Activated CD8-positive, alpha-beta memory T cell treated with anti-CD3 and anti-CD28 coated beads, Interleukin-2, amount 50 U/mL, for 1 hour (primary cell): ENCODE data around the gene NBPF3.
"Not testable (repeated sequence)": the region's sequence is repeated elsewhere in the genome, so short reads cannot be mapped to it uniquely, and the experiment has no call there.

Experiments used
- DNase-seq: peaks from one replicate; pipeline ENCODE4 v3.0.0-alpha.2; 2020; ENCODE audit errors: extremely low read depth

The NBPF3 gene

DNA sequence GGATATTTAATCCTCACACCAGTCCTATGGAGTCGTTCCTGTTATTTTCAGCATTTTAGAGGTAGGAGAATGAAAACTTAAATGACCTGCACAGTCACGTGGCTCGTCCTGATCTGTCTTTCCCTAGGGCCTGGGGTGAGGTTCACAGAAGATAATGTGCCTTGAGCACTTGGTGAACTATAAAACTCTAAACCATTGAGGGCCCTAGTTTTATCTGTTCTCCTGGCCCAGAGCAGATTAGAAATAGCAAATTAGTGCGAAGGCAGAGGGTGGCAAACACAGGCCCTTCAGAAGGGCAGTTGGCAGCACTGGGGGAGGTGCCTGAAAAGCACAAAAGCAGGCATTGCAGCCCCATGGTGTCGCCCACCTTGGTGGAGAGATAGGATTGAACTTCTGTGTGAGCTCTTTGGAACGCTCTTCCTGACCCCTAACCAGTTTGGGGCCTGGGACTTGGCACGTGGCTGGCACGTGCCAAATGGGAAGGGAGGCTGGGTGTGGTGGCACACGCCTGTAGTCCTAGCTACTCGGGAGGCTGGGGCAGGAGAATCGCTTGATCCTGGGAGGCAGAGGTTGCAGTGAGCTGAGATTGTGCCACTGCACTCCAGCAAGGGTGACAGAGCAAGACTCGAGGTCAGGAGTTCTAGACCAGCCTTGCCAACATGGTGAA lies 1.2 kb upstream of the NBPF3 start:
- DNase-seq = not testable (repeated sequence)

GRCh38 chr1:21439345-21439720 lies 604 bp upstream of the NBPF3 start:
- DNase-seq = no peak

DNA sequence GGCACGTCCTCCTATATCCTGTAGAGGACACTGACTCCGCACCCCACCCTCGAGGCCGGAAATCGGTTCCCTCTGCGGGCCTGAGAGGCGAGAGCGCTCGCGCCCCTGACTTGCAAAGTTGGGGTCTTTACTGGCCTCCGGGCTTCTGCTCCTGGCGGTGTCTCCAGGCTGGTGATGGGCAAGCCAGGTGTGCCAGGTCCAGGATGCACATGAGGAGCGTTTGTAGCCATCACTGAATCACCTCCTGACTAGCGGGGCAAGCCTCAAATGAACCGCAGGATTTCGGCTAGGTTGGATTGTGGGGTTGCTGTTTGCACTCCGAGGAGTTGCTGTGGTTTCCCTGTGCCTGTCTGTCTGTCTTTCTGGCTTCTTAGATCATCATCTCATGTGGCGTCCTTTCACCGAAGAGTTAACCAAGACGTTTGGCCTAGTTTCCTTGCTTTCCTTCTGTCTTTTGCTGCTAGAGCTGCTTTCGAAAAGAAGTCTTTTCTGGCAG lies 741 bp downstream of the NBPF3 start:
- not testable (repeated sequence) for DNase-seq

GRCh38 chr1:21446647-21447046 lies 6.7 kb downstream of the NBPF3 start:
- DNase-seq = not testable (repeated sequence)

- no peak for DNase-seq
These were observed 7.4 kb downstream of the NBPF3 start for GRCh38 chr1:21447311-21447710.

DNA sequence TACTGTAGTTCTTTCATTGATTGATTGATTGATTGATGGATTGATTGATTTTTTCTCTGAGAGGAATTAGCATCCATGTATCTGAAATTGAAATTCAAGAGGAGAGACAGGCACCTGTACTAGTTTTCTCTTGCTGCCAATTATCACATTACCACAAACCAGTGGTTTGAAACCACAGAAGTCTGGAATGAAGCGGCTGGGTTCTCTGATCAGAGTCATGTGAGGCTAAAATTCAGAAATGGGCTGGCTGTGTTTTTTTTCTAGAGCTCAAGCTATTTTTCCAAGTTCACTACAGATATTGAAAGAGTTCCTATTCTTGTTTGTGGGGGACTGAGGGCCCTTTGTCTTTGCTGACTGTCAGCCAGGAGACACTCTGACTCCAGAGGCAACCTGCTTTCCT lies 10.0 kb downstream of the NBPF3 start:
- DNase-seq = no peak

DNA sequence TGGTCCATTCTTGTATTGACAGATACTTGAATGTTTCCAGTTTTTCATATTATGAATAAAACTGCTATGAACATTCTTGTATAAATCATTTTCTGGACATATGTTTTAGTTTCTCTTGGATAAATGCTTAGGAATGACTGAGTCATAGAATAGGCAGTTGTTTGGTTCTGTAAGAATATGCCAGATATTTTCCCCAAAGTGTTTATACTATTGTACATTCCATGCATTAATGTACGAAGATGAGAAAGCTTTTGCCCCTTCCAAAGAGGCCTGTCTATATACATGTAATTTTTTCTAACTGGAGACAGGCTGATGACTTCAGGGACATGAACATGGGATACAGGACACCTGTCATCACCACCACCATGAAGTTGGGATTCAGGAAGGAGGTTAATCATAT lies 11.3 kb downstream of the NBPF3 start:
- DNase-seq = no peak

DNA sequence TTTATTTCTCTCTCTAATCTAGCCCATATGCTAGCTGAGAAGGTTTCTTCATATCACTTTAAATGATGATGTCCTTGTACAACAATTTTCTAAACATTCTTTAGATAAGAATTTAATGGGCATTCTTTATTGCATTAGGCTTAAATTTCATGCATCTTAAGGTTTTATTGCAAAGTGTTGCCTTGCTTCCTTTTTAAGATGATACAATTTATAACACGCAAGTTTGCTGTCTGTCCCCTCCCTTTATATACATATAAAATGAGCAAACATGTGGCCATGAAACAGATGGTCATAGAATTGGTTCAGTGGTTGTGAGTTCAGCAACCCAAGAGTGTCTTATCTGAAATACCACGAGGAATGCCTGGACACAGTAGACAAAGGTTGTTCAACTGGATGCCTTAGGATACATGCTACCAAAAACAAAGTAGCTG lies 12.1 kb downstream of the NBPF3 start:
- DNase-seq = no peak

DNA sequence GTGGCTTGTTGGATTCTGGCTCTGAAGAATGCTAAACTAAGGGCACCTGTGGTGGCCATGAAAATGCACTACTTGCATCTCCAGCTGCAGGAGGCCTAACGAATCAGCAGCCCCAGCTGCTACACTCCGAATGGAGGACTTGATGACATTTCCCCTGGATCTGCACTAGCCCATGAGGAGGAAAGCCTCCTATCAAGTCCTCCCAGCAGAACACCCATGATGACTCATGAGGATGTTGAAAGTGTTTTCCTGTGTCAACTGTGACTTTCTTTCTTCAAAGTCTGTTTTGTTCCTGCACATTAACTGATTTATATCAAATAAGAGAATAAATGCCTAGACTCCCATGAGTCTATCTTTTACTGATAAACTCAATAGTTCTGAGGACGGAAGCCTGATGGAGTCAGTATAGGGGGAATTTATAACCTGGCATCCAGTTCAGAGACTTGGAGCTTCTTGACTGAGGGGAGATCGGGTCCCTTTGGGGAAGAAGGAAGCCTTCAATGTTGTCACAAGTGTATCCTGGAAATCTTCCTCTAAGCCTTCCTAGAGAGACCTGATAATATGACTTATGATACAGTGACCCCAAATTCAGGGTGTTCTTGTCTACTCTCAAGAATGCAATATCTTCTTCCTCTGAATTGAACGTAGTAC lies 14.2 kb downstream of the NBPF3 start:
- not testable (repeated sequence) for DNase-seq

GRCh38 chr1:21454904-21455303 lies 15.0 kb downstream of the NBPF3 start:
- DNase-seq = not testable (repeated sequence)

GRCh38 chr1:21457654-21458053 lies 17.7 kb downstream of the NBPF3 start:
- DNase-seq = no peak

GRCh38 chr1:21465127-21465526 lies 25.2 kb downstream of the NBPF3 start:
- DNase-seq = not testable (repeated sequence)

- not testable (repeated sequence) for DNase-seq
These were observed 28.0 kb downstream of the NBPF3 start for GRCh38 chr1:21467946-21468345.

GRCh38 chr1:21468599-21468998 lies 28.7 kb downstream of the NBPF3 start:
- DNase-seq = no peak

DNA sequence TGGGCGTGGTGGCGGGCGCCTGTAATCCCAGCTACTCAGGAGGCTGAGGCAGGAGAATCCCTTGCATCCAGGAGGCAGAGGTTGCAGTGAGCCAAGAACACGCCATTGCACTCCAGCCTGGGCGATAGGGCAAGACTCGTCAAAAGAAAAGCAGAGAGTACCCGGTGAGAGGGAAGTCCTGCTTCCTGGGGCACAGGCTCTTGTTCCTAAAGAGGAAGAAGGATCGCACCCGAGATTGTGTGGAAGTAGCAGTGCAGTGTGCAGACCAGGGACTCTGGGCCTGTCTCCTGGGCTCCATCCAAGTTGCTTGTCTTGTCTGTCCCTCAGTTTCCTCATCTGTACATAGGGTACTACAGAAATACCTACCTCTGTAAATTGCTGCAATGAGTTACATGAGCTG lies 29.6 kb downstream of the NBPF3 start:
- DNase-seq = no peak

DNA sequence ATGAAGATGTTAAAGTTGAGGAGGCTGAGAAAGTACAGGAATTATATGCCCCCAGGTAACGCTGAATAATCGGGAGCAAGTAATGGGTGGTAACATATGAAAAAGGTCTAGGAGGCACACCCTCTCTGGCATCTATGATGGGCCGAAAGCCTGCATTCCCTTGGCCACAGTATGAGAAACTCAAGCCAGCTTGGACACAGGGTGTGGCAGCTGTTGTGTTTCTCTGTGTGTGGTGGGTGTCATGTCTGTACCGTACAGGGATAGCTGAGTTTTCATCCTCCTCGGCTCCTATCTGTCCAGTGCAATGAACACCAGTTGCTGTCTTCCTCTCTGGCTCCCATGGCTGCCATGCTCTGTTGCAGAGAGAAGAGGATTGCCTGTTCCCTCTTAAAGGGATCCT lies 32.9 kb downstream of the NBPF3 start:
- no peak for DNase-seq

GRCh38 chr1:21478356-21478755 lies 38.4 kb downstream of the NBPF3 start:
- no peak for DNase-seq

DNA sequence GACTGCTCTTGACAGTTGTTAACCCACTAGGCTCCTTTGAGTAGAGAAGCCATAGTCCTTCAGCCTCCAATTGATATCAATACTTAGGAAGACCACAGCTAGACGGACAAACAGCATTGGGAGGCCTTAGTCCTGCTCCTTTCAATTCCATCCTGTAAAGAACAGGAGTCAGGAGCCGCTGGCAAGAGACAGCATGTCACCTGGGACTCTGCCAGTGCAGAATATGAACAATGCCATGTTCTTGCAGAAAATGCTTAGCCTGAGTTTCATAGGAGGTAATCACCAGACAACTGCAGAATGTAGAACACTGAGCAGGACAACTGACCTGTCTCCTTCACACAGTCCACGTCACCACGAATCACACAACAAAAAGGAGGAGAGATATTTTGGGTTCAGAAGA lies 43.9 kb downstream of the NBPF3 start:
- not testable (repeated sequence) for DNase-seq

DNA sequence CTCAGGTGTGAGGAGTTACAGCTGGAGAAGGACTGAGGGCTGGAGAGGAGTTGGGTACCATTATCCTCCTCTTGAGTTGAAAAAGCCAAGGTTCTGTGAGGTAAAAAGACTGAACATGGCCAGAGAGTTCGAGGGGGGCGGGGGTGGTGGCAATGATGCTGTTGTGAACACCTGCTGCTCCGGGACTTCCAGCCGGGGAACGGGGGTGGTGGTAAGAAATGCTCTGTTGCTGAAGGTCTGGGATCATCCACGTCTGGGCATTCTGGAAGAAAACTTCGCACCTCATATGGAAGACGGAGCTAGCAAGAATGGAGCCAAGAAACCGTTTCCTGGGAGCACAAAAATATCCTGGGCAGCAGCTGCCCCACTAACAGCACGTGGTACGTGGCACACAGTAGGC lies 49.2 kb downstream of the NBPF3 start:
- DNase-seq = no peak

GRCh38 chr1:21490774-21491487 lies 51.0 kb downstream of the NBPF3 start:
- no peak for DNase-seq

GRCh38 chr1:21491488-21492355 lies 51.8 kb downstream of the NBPF3 start:
- DNase-seq = no peak

DNA sequence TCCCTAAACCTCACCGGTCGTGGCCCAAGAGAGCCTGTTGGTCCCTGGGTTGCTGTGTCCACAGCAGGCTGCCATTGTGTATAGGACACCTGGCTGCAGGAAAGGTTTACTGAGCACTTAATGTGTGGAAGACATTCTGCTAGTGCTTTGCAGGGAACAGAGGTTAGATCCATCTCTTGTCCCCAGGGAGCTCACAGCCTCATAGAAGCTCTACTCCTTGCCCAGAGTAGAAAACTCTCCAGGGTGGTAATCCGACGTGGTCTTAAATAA lies 52.4 kb downstream of the NBPF3 start:
- DNase-seq = no peak
